Panc1 (cell line): ENCODE results near the gene WTAP.

ENCODE experiments used
- CTCF ChIP-seq: fragments of 450-650 bp; IDR thresholded peaks from 2 replicates; pipeline ENCODE4 v1.5.1; 2017; ENCODE audit warnings: mild to moderate bottlenecking
- POLR2AphosphoS5 ChIP-seq: IDR thresholded peaks from 2 replicates; pipeline ENCODE4 v1.6.1; 2012; ENCODE audit warnings: mild to moderate bottlenecking, low read depth, low read length, moderate library complexity
- SIN3A ChIP-seq: IDR thresholded peaks from 2 replicates; pipeline ENCODE4 v1.6.1; 2012; ENCODE audit warnings: low read depth, mild to moderate bottlenecking, low read length, moderate library complexity, borderline replicate concordance; ENCODE audit not compliant: insufficient read depth
- TCF7L2 ChIP-seq: IDR thresholded peaks from 2 replicates; pipeline ENCODE4 v1.6.1; 2011; ENCODE audit warnings: mild to moderate bottlenecking, low read depth, low read length, inconsistent platforms
- TF ChIP-seq, protein P1 (sequence below), 2 experiments: IDR thresholded peaks; 2 replicates each; pipeline ENCODE4 v1.6.1; 2011 to 2012; ENCODE audit warnings: low read depth in 2 of 2, control low read depth in 1 of 2, low read length in 1 of 2, mild to moderate bottlenecking in 1 of 2, moderate library complexity in 1 of 2; ENCODE audit not compliant: insufficient read depth in 1 of 2

DNA sequence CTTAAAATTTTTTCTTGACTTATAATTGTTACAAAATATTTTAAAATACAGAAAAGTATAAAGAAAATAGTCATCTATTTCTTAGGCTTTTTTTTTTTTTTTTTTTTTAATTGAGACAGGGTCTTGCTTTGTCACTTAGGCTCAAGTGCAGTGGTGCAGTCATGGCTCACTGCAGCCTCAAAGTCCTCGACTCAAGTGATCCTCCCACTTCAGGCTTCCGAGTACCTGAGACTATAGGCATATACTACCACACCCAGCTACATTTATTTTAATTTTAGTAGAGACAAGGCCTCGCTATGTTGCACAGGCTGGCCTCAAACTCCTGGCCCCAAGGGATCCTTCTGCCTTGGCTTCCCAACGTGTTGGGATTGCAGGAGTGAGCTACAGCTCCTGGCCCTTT is 29.2 kb downstream of the WTAP start:
- no peak for TF ChIP-seq CTCF
- TF ChIP-seq POLR2AphosphoS5 = no peak
- TF ChIP-seq, protein P1, sequence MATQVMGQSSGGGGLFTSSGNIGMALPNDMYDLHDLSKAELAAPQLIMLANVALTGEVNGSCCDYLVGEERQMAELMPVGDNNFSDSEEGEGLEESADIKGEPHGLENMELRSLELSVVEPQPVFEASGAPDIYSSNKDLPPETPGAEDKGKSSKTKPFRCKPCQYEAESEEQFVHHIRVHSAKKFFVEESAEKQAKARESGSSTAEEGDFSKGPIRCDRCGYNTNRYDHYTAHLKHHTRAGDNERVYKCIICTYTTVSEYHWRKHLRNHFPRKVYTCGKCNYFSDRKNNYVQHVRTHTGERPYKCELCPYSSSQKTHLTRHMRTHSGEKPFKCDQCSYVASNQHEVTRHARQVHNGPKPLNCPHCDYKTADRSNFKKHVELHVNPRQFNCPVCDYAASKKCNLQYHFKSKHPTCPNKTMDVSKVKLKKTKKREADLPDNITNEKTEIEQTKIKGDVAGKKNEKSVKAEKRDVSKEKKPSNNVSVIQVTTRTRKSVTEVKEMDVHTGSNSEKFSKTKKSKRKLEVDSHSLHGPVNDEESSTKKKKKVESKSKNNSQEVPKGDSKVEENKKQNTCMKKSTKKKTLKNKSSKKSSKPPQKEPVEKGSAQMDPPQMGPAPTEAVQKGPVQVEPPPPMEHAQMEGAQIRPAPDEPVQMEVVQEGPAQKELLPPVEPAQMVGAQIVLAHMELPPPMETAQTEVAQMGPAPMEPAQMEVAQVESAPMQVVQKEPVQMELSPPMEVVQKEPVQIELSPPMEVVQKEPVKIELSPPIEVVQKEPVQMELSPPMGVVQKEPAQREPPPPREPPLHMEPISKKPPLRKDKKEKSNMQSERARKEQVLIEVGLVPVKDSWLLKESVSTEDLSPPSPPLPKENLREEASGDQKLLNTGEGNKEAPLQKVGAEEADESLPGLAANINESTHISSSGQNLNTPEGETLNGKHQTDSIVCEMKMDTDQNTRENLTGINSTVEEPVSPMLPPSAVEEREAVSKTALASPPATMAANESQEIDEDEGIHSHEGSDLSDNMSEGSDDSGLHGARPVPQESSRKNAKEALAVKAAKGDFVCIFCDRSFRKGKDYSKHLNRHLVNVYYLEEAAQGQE (IDR thresholded peaks at IDR 0.05; ENCODE audit: insufficient read depth in 1 of 2, low read depth in 2 of 2, low read length in 1 of 2) = no peak
- no peak for TF ChIP-seq SIN3A
- no peak for TF ChIP-seq TCF7L2
